Loucy (cell line): ENCODE data around the gene AGRN.

ENCODE experiments used
- H2AFZ ChIP-seq: fragments of 200-600 bp; sonication (generic); 2 replicates; pipeline ENCODE4 v1.6.0; 2016; ENCODE audit warnings: antibody characterized with exemption, mild to moderate bottlenecking, low read length, moderate library complexity
- H3F3A ChIP-seq: fragments of 200-600 bp; 2 replicates; pipeline ENCODE4 v1.6.0; 2016; ENCODE audit warnings: antibody characterized with exemption, low read depth, mild to moderate bottlenecking
- H3K27me3 ChIP-seq: fragments of 200-600 bp; sonication (generic); 2 replicates; pipeline ENCODE4 v1.6.1; 2014; ENCODE audit warnings: low read length, mild to moderate bottlenecking; ENCODE audit not compliant: insufficient read depth, poor library complexity, severe bottlenecking
- H3K36me3 ChIP-seq: fragments of 200-600 bp; sonication (generic); 2 replicates; pipeline ENCODE4 v1.6.1; 2016; ENCODE audit warnings: low read length; ENCODE audit not compliant: insufficient read depth
- H3K4me1 ChIP-seq: fragments of 200-600 bp; sonication (generic); 2 replicates; pipeline ENCODE4 v1.5.1; 2014; ENCODE audit warnings: low read length, mild to moderate bottlenecking; ENCODE audit not compliant: insufficient read depth, poor library complexity, severe bottlenecking
- H3K4me2 ChIP-seq: fragments of 200-600 bp; sonication (generic); 2 replicates; pipeline ENCODE4 v1.6.0; 2014; ENCODE audit warnings: antibody characterized with exemption, low read length, low read depth, mild to moderate bottlenecking; ENCODE audit not compliant: poor library complexity, severe bottlenecking
- H3K4me3 ChIP-seq: fragments of 200-600 bp; sonication (generic); 2 replicates; pipeline ENCODE4 v1.5.1; 2014; ENCODE audit warnings: low read length, mild to moderate bottlenecking, mixed read lengths; ENCODE audit not compliant: poor library complexity, severe bottlenecking
- H3K79me2 ChIP-seq: fragments of 200-600 bp; sonication (generic); 2 replicates; pipeline ENCODE4 v1.6.1; 2014; ENCODE audit warnings: low read length; ENCODE audit not compliant: insufficient read depth
- H3K9ac ChIP-seq: fragments of 200-600 bp; sonication (generic); 2 replicates; pipeline ENCODE4 v1.6.0; 2014; ENCODE audit warnings: mild to moderate bottlenecking, low read depth, low read length, moderate library complexity; ENCODE audit not compliant: poor library complexity, severe bottlenecking
- H3K9me2 ChIP-seq: fragments of 200-600 bp; sonication (generic); replicated peaks from 2 replicates; pipeline ENCODE4 v1.6.1; 2016; ENCODE audit warnings: low read depth, low read length, mixed read lengths
- H3K9me3 ChIP-seq: fragments of 200-600 bp; sonication (generic); 2 replicates; pipeline ENCODE4 v1.6.1; 2014; ENCODE audit warnings: mild to moderate bottlenecking, antibody characterized with exemption, low read length, low read depth; ENCODE audit not compliant: insufficient read depth
- H4K20me1 ChIP-seq: fragments of 200-600 bp; sonication (generic); 2 replicates; pipeline ENCODE4 v1.6.0; 2014; ENCODE audit warnings: antibody characterized with exemption, low read length, mild to moderate bottlenecking; ENCODE audit not compliant: insufficient read depth, poor library complexity, severe bottlenecking
- EZH2phosphoT487 ChIP-seq: fragments of 200-600 bp; IDR thresholded peaks from 2 replicates; pipeline ENCODE4 v1.6.1; 2018; ENCODE audit warnings: antibody characterized with exemption, mild to moderate bottlenecking, moderate library complexity, borderline replicate concordance
- TF ChIP-seq, protein P1 (sequence below): fragments of 200-600 bp; sonication (generic); conservative IDR thresholded peaks from 2 replicates; pipeline ENCODE4 v1.5.1; 2014; ENCODE audit warnings: mild to moderate bottlenecking, antibody characterized with exemption, low read length

The AGRN gene

DNA sequence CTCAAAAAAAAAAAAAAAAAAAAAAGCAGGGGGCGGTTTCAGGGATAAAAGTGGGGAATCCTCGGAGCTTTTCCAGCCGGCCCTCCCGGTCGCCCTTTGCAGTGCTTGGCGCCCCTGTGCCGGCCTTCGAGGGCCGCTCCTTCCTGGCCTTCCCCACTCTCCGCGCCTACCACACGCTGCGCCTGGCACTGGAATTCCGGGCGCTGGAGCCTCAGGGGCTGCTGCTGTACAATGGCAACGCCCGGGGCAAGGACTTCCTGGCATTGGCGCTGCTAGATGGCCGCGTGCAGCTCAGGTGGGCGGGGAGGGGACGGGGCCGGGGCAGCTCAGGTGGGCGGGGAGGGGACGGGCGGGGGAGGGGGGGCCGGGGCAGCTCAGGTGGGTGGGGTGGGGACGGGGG, 28.8 kb downstream of the AGRN start:
- Histone ChIP-seq H3K4me1 (no peaks in the 10 kb centered on the region), H3K36me3 (no peaks in the 10 kb centered on the region), H3K4me3 (no peak overlapping the region), H3K27me3 (no peaks in the 10 kb centered on the region), H3K9me3 (no peaks in the 10 kb centered on the region), H3K79me2 (no peaks in the 10 kb centered on the region), H2AFZ (no peak overlapping the region), H3K9me2 (no peaks in the 10 kb centered on the region), H3F3A (no peaks in the 10 kb centered on the region), H3K4me2 (no peak overlapping the region), H4K20me1 (no peaks in the 10 kb centered on the region), H3K9ac (no peak overlapping the region)
- TF ChIP-seq, protein P1, sequence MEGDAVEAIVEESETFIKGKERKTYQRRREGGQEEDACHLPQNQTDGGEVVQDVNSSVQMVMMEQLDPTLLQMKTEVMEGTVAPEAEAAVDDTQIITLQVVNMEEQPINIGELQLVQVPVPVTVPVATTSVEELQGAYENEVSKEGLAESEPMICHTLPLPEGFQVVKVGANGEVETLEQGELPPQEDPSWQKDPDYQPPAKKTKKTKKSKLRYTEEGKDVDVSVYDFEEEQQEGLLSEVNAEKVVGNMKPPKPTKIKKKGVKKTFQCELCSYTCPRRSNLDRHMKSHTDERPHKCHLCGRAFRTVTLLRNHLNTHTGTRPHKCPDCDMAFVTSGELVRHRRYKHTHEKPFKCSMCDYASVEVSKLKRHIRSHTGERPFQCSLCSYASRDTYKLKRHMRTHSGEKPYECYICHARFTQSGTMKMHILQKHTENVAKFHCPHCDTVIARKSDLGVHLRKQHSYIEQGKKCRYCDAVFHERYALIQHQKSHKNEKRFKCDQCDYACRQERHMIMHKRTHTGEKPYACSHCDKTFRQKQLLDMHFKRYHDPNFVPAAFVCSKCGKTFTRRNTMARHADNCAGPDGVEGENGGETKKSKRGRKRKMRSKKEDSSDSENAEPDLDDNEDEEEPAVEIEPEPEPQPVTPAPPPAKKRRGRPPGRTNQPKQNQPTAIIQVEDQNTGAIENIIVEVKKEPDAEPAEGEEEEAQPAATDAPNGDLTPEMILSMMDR, result no peak
- TF ChIP-seq EZH2phosphoT487, result no peak

DNA sequence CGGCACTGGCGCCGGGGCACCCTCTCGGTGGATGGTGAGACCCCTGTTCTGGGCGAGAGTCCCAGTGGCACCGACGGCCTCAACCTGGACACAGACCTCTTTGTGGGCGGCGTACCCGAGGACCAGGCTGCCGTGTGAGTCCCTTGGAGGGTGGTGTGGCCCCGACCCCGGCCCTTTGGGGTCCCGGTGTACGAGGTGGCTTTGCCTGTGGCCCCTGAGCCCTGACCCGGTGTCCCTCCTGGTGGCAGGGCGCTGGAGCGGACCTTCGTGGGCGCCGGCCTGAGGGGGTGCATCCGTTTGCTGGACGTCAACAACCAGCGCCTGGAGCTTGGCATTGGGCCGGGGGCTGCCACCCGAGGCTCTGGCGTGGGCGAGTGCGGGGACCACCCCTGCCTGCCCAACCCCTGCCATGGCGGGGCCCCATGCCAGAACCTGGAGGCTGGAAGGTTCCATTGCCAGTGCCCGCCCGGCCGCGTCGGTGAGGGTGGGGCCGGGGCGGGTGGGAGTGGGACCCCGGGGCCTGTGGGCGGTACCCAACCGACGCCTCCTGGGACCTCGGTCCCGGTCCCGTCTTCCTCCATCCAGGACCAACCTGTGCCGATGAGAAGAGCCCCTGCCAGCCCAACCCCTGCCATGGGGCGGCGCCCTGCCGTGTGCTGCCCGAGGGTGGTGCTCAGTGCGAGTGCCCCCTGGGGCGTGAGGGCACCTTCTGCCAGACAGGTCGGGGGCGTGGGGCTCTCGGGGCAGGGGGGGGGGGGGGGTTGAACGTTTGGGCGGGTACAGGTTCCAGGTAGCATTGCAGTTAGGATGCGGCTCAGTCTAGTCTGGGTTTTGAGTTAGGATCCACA, 29.6 kb downstream of the AGRN start:
- Histone ChIP-seq H3K4me2 (no peak overlapping the region), H3K4me1 (no peaks in the 10 kb centered on the region), H3K36me3 (no peaks in the 10 kb centered on the region), H3K4me3 (no peak overlapping the region), H3K9me2 (no peaks in the 10 kb centered on the region), H3F3A (no peaks in the 10 kb centered on the region), H3K9ac (no peak overlapping the region), H3K27me3 (no peaks in the 10 kb centered on the region), H3K9me3 (no peaks in the 10 kb centered on the region), H2AFZ (no peak overlapping the region), H3K79me2 (no peaks in the 10 kb centered on the region), H4K20me1 (no peaks in the 10 kb centered on the region)
- TF ChIP-seq, protein P1, result no peak
- TF ChIP-seq EZH2phosphoT487, result no peak

DNA sequence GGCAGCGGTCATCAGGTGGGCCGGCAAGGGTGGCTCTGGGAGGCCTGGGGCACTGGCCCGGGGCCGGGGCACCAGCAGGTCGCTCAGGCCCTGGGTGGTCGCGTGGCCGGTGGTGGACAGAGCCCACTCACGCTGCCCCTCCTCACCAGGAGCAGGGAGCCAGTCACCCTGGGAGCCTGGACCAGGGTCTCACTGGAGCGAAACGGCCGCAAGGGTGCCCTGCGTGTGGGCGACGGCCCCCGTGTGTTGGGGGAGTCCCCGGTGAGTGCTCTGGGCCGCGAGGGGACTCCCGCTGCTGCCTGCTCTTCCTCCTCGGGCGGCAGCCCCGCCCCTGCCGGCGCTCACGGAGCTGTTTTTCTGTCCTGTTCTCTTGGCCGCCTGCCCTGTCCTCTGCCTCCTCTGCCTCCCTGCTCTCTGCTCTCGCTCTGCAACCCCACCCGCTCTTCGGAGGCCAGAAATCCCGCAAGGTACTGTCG, 30.7 kb downstream of the AGRN start:
- Histone ChIP-seq H4K20me1 (no peaks in the 10 kb centered on the region), H3K9ac (no peak overlapping the region), H3K36me3 (no peaks in the 10 kb centered on the region), H3K4me3 (no peak overlapping the region), H3F3A (no peaks in the 10 kb centered on the region), H2AFZ (no peak overlapping the region), H3K79me2 (no peaks in the 10 kb centered on the region), H3K4me1 (no peaks in the 10 kb centered on the region), H3K9me2 (no peaks in the 10 kb centered on the region), H3K9me3 (no peaks in the 10 kb centered on the region), H3K4me2 (no peak overlapping the region), H3K27me3 (no peaks in the 10 kb centered on the region)
- no peak for TF ChIP-seq EZH2phosphoT487
- TF ChIP-seq, protein P1, result no peak
